Endothelial cell of umbilical vein (primary cell): ENCODE data around the gene RRP1B. TPM values are rescaled to one million over a fixed set of nuclear protein-coding genes. Genes with fewer than 3 reads are reported as not detected.

Experiments
- BruUV-seq: library from RNA; stranded (reverse); fragments of 400-500 nt; replicated peaks from 2 replicates; lab custom pipeline; 2021; lab: Mats Ljungman, UMichigan
- CTCF ChIA-PET: fragments of 300-600, 350-600 bp; sonication (Branson Sonifier 250); formaldehyde crosslinking; loops from one replicate; lab custom pipeline; 2021; ENCODE audit warnings: antibody characterized with exemption, inconsistent platforms; lab: Charles Lee
- POLR2A ChIA-PET: fragments of 300-600, 350-600 bp; sonication (Branson Sonifier 250); formaldehyde crosslinking; loops from one replicate; lab custom pipeline; 2021; ENCODE audit warnings: antibody characterized with exemption, inconsistent platforms; lab: Charles Lee
- DNase-seq: peaks from one replicate; pipeline ENCODE4 v3.0.0-alpha.2; 2011; ENCODE audit warnings: low read depth, low spot score
- FAIRE-seq: peaks from 2 replicates; lab custom pipeline; 2011; peaks lifted over from hg19 to GRCh38; lab: Jason Lieb, UNC
- H2AFZ ChIP-seq: 2 replicates; pipeline ENCODE4 v1.6.0; 2012; ENCODE audit warnings: low read depth, low read length, control low read depth, inconsistent platforms
- H3K27ac ChIP-seq: 2 replicates; pipeline ENCODE4 v1.5.1; 2011; ENCODE audit warnings: low read depth, mild to moderate bottlenecking, control low read depth, low read length, moderate library complexity; ENCODE audit not compliant: insufficient read depth
- H3K27me3 ChIP-seq, 2 experiments: 2 replicates each; pipeline versions ENCODE4 v1.6.0 to v1.6.1; 2011; ENCODE audit warnings: low read length in 2 of 2, mixed read lengths in 1 of 2; ENCODE audit not compliant: control insufficient read depth in 2 of 2, insufficient read depth in 2 of 2
- H3K36me3 ChIP-seq, 2 experiments: 2 replicates in 1 of 2; 3 replicates in 1 of 2; pipeline ENCODE4 v1.5.1; 2011; ENCODE audit warnings: low read length in 2 of 2, mild to moderate bottlenecking in 1 of 2, moderate library complexity in 1 of 2; ENCODE audit not compliant: control insufficient read depth in 2 of 2, insufficient read depth in 2 of 2; ENCODE audit errors: extremely low read depth in 1 of 2
- H3K4me1 ChIP-seq: 3 replicates; pipeline ENCODE4 v1.5.1; 2011; ENCODE audit warnings: mild to moderate bottlenecking, low read length; ENCODE audit not compliant: control insufficient read depth, insufficient read depth; ENCODE audit errors: extremely low read depth
- H3K4me2 ChIP-seq: 2 replicates; pipeline ENCODE4 v1.6.1; 2011; ENCODE audit warnings: low read length, control low read depth, mixed read lengths; ENCODE audit not compliant: insufficient read depth
- H3K4me3 ChIP-seq, 3 experiments: fragments of 200-600 bp in 1 of 3; sonication (generic), shearing (Covaris generic) in 1 of 3; replicated peaks in 1 of 3; 2 replicates each; pipeline ENCODE4 v1.5.1; 2011 to 2016; ENCODE audit warnings: control low read depth in 3 of 3, low read length in 3 of 3, mild to moderate bottlenecking in 2 of 3, inconsistent platforms in 1 of 3, low read depth in 1 of 3, moderate library complexity in 1 of 3; ENCODE audit not compliant: insufficient read depth in 1 of 3
- H3K79me2 ChIP-seq: 2 replicates; pipeline ENCODE4 v1.6.0; 2012; ENCODE audit warnings: low read length, inconsistent platforms; ENCODE audit not compliant: control insufficient read depth, insufficient read depth
- H3K9ac ChIP-seq: replicated peaks from 2 replicates; pipeline ENCODE3; 2011; ENCODE audit warnings: low read length, control low read depth; ENCODE audit not compliant: insufficient read depth; ENCODE audit errors: extremely low read depth
- H3K9me1 ChIP-seq: replicated peaks from 3 replicates; pipeline ENCODE4 v1.6.0; 2011; ENCODE audit warnings: mild to moderate bottlenecking, low read length; ENCODE audit not compliant: control insufficient read depth, insufficient read depth; ENCODE audit errors: extremely low read depth
- H3K9me3 ChIP-seq: replicated peaks from 2 replicates; pipeline ENCODE4 v1.5.1; 2012; ENCODE audit warnings: low read length, inconsistent platforms; ENCODE audit not compliant: control insufficient read depth, insufficient read depth
- H4K20me1 ChIP-seq: replicated peaks from 2 replicates; pipeline ENCODE3; 2011; ENCODE audit warnings: mild to moderate bottlenecking, low read length; ENCODE audit not compliant: control insufficient read depth, insufficient read depth; ENCODE audit errors: extremely low read depth
- CTCF ChIP-seq, 2 donors: IDR thresholded peaks; 1 replicate in 1 of 2; 2 replicates in 1 of 2; pipeline ENCODE4 v1.5.1; 2011; ENCODE audit warnings: low read length in 2 of 2, mild to moderate bottlenecking in 2 of 2, moderate library complexity in 2 of 2, control low read depth in 1 of 2, inconsistent platforms in 1 of 2, low read depth in 1 of 2; ENCODE audit not compliant: insufficient read depth in 1 of 2; ENCODE audit errors: extremely low read depth in 1 of 2
- FOS ChIP-seq: IDR thresholded peaks from 2 replicates; pipeline ENCODE4 v1.6.1; 2011; ENCODE audit warnings: mild to moderate bottlenecking, low read length, moderate library complexity, borderline replicate concordance; ENCODE audit not compliant: insufficient read depth
- GATA2 ChIP-seq: IDR thresholded peaks from 2 replicates; pipeline ENCODE4 v1.7.0; 2011; ENCODE audit warnings: low read depth, mild to moderate bottlenecking, moderate library complexity, mixed read lengths, low read length; ENCODE audit not compliant: insufficient read length, insufficient read depth
- JUN ChIP-seq: IDR thresholded peaks from 2 replicates; pipeline ENCODE4 v1.6.1; 2011; ENCODE audit warnings: borderline replicate concordance, low read depth; ENCODE audit not compliant: insufficient read length, insufficient read depth
- POLR2AphosphoS5 ChIP-seq: IDR thresholded peaks from 2 replicates; pipeline ENCODE4 v1.6.1; 2012; ENCODE audit warnings: low read depth, mild to moderate bottlenecking, control low read depth, low read length, moderate library complexity; ENCODE audit not compliant: insufficient read depth
- dilution Hi-C: fragments of 300-500 bp; cut with MboI; formaldehyde crosslinking; loops from one replicate; pipeline ENCODE4 v1.15.0; 2019; ENCODE audit warnings: low sequenced_read_pairs; ENCODE audit not compliant: extremely low pct_ligation_motif_present
- intact Hi-C: fragments of 100-400 bp; cut with micrococcal nuclease; formaldehyde crosslinking; loops from one replicate; pipeline ENCODE4 v1.10.0; 2022
- polyA plus RNA-seq, 4 experiments: library from polyadenylated mRNA; depleted of rRNA in 3 of 4; stranded (reverse) in 3 of 4; unstranded in 1 of 4; fragments of >200 nt; gene quantifications; 2 replicates each; pipeline versions ENCODE4 v1.2.1 to v1.2.3, GENCODE V29; 2011 to 2012; ENCODE audit warnings: missing spikeins in 1 of 4
- total RNA-seq: library from RNA; stranded (reverse); gene quantifications from 2 replicates; pipeline ENCODE4 v1.2.3, GENCODE V29; 2021

RRP1B gene
- total and polyA plus RNA-seq, 2 donors (not counting 3 experiments of a cell fraction or from before 2014, with no cell fraction given): 13.0 to 39.9 TPM

- Histone ChIP-seq H4K20me1 (no peaks in the 10 kb centered on the region), H2AFZ (peak overlapping the region; percentile 0), H3K9ac (no peak overlapping the region), H3K4me1 (peaks cover 52% of the 10 kb centered on the region), H3K27me3 (no peaks in the 10 kb centered on the region), H3K27ac (peak overlapping the region; percentile 60), H3K9me1 (no peaks in the 10 kb centered on the region), H3K4me2 (peak overlapping the region; percentile 3), H3K4me3 (no peak overlapping the region), H3K9me3 (no peaks in the 10 kb centered on the region), H3K36me3 (peaks cover 6 to 7% of the 10 kb centered on the region in 2 experiments), H3K79me2 (peaks cover 28% of the 10 kb centered on the region)
- no TSS peak for BruUV-seq
- FAIRE-seq (peak; percentile 95), DNase-seq (peak; percentile 88)
- TF ChIP-seq CTCF (IDR thresholded peaks at IDR 0.05; ENCODE audit: extremely low read depth in 1 of 2, insufficient read depth in 1 of 2, low read depth in 1 of 2, low read length in 2 of 2) (no peak), FOS (peak; percentile 66), GATA2 (peak; percentile 88), JUN (peak; percentile 61), POLR2AphosphoS5 (peak; percentile 48)
- ChIA-PET POLR2A (no interaction called here), CTCF (interaction anchor here (1.0 kb wide), 1 partner anchor 12 kb away, joined by 6 read pairs; no protein-coding TSS in a partner anchor)
- intact Hi-C loops (loop anchor here (5.0 kb wide), 1 partner anchor 325 kb away; no protein-coding TSS in a partner anchor), dilution Hi-C loops (no loop called here)
These were observed 1.8 kb upstream of the RRP1B start for GRCh38 chr21:43657355-43658087.
